ENCODE data around the gene VIPR1. TPM values are rescaled to one million over a fixed set of nuclear protein-coding genes. Genes with fewer than 3 reads are reported as not detected.

The VIPR1 gene, protein sequence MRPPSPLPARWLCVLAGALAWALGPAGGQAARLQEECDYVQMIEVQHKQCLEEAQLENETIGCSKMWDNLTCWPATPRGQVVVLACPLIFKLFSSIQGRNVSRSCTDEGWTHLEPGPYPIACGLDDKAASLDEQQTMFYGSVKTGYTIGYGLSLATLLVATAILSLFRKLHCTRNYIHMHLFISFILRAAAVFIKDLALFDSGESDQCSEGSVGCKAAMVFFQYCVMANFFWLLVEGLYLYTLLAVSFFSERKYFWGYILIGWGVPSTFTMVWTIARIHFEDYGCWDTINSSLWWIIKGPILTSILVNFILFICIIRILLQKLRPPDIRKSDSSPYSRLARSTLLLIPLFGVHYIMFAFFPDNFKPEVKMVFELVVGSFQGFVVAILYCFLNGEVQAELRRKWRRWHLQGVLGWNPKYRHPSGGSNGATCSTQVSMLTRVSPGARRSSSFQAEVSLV
- polyA plus RNA-seq (2012; ENCODE audit: missing spikeins) = not detected

GRCh38 chr3:42502429-42503250, at the start of gene VIPR1:
TSS of gene VIPR1 (plus strand) at chr3:42502643. CDS start at chr3:42502736, 93 bp downstream.
- TF ChIP-seq TAF1 (IDR thresholded peaks at IDR 0.05; ENCODE audit: borderline replicate concordance, low read depth, low read length) = no peak
- TF ChIP-seq POLR2AphosphoS5 (IDR thresholded peaks at IDR 0.05; ENCODE audit: low read depth, low read length) = no peak
- TF ChIP-seq POLR2A (IDR thresholded peaks at IDR 0.05; ENCODE audit: low read depth, low read length) = no peak
- DNase-seq (ENCODE audit: insufficient read length) (peak; percentile 91), FAIRE-seq (peak; percentile 5)

- FAIRE-seq = no peak
- DNase-seq (ENCODE audit: insufficient read length) = no peak
- TF ChIP-seq POLR2A (IDR thresholded peaks at IDR 0.05; ENCODE audit: low read depth, low read length) (no peak), TAF1 (IDR thresholded peaks at IDR 0.05; ENCODE audit: borderline replicate concordance, low read depth, low read length) (no peak)
These were observed 46.2 kb upstream of the VIPR1 start for GRCh38 chr3:42456211-42456610.

DNA sequence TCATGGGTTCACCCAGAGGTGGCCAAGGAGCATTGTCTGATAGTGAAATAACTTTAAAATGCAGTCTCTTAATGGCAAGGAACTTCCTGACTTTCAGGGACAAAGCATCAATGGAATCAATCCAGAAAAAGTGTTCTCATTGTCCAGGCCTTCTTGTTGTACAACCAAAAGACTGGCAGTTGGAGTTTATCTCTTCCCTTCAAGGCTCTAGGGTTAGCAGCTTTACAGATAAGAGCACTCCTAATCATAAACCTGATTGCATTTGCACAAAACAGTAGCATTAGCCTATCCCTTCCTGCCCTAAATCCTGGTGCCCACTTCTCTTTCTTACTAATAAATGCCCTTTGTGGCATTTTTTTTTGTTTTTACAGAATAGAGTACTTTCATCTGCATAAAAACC, 43.3 kb upstream of the VIPR1 start:
- DNase-seq (ENCODE audit: insufficient read length) = no peak
- FAIRE-seq = no peak
- TF ChIP-seq POLR2AphosphoS5 (IDR thresholded peaks at IDR 0.05; ENCODE audit: low read depth, low read length) = no peak

- no peak for FAIRE-seq
These were observed 40.7 kb upstream of the VIPR1 start for GRCh38 chr3:42461762-42462161.

DNA sequence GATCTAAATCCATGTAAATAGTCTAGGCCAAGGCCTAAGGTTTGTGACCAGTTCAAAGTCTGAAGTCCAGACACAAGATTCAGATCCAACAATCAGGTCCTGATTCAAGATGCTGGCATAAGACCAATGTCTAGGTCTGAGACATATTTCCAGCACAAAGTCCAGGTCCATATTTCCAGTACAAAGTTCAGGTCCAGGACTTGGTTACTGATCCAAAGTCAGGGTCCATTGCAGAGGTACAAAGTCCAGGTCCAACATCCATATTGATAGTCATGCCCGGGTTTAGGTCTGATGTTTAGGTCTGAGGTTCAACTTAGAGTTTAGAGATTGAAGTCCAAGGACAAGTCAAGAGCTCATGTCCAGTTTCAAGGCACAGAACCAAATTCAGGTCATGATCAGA, 39.4 kb upstream of the VIPR1 start:
- DNase-seq (ENCODE audit: insufficient read length) (no peak), FAIRE-seq (no peak)
- TF ChIP-seq POLR2AphosphoS5 (IDR thresholded peaks at IDR 0.05; ENCODE audit: low read depth, low read length) (no peak), POLR2A (IDR thresholded peaks at IDR 0.05; ENCODE audit: low read depth, low read length) (no peak), TAF1 (IDR thresholded peaks at IDR 0.05; ENCODE audit: borderline replicate concordance, low read depth, low read length) (no peak)

More at GRCh38 chr3:42461762-42462161, 40.7 kb upstream of the VIPR1 start:
- TF ChIP-seq TAF1 (IDR thresholded peaks at IDR 0.05; ENCODE audit: borderline replicate concordance, low read depth, low read length) (no peak), POLR2AphosphoS5 (IDR thresholded peaks at IDR 0.05; ENCODE audit: low read depth, low read length) (no peak), POLR2A (IDR thresholded peaks at IDR 0.05; ENCODE audit: low read depth, low read length) (no peak)
- no peak for DNase-seq (ENCODE audit: insufficient read length)

DNA sequence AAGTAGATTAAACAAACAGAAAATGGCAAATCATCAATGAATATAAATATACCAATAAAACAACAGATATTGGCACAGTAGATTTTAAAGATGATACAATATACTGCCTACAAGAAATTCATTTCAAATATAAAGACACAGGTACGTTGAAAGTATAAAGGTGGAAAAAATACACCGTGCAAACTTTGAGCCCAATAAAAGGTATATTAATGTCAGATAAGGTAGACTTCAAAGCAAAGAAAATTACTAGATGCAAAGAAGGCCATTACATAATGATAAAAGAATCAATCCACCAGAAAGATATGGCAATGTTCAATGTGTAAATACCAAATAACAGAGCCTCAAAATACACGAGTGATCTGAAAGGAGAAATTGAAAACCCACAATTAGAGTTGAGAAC, 34.3 kb upstream of the VIPR1 start:
- DNase-seq (ENCODE audit: insufficient read length) (no peak), FAIRE-seq (no peak)
- TF ChIP-seq TAF1 (IDR thresholded peaks at IDR 0.05; ENCODE audit: borderline replicate concordance, low read depth, low read length) (no peak), POLR2AphosphoS5 (IDR thresholded peaks at IDR 0.05; ENCODE audit: low read depth, low read length) (no peak), POLR2A (IDR thresholded peaks at IDR 0.05; ENCODE audit: low read depth, low read length) (no peak)

DNA sequence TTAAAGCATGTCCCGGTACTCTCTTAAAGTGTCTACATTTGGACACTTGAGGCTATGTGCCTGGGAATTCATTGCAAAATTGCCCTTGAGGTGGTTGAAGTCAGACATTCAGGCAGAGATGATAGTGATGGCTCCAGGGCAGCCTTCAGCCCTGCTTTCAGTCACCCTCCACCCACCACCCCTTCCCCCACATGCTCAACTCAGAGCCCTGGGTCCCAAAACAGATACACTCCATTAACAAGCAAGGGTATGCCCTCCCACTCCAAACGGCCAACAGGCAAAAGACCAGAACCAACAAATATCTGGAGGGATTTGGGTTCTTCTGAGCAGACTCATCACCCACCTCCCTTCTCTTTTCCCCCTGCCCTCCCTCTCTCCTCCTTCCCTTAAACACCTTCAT, 29.9 kb upstream of the VIPR1 start:
- DNase-seq (ENCODE audit: insufficient read length) (no peak), FAIRE-seq (no peak)
- TF ChIP-seq TAF1 (IDR thresholded peaks at IDR 0.05; ENCODE audit: borderline replicate concordance, low read depth, low read length) = no peak
- no peak for TF ChIP-seq POLR2A (IDR thresholded peaks at IDR 0.05; ENCODE audit: low read depth, low read length)
- no peak for TF ChIP-seq POLR2AphosphoS5 (IDR thresholded peaks at IDR 0.05; ENCODE audit: low read depth, low read length)

DNA sequence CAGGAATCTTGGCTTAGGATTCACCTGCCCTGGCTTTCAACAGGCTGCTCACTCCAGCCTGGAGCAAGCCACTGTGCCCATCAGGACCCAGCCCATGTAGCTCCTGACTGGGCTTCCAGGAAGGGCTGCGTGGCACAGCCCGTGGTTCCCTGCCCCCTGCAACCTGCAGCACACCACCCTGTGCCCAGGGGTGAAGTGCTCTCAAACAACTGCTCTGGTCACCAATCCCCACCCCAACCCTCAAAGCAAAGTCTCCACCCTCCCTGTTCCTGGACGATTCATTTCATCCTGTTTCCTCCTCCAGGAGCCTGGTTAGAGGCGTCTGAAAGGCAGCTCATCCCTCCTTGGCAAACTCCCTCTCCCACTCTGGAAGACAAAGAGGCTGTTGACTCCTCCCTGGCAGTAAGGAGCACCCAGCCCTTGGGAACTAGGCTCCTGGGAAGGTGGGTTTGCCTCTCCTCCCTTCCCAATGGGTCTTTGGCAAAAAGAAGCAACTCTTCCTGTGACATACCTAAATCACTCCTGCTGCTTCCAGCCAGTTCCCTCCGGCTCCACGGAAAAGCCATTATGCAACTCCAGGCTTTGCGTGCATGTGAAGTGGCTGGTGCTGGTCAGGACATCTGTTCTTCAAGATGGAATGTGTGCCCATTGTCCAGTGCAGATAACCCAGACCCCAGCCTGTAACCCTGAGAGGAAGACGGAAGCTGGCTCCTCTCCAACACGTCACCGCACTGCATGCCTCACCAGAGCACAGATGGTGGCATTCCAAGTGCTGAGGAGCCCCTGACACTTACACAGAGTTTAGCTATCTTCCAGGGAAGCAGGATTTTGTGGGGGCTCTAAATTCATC, 29.1 kb upstream of the VIPR1 start:
- DNase-seq (ENCODE audit: insufficient read length) (no peak), FAIRE-seq (no peak)
- TF ChIP-seq TAF1 (IDR thresholded peaks at IDR 0.05; ENCODE audit: borderline replicate concordance, low read depth, low read length) = no peak
- no peak for TF ChIP-seq POLR2AphosphoS5 (IDR thresholded peaks at IDR 0.05; ENCODE audit: low read depth, low read length)
- no peak for TF ChIP-seq POLR2A (IDR thresholded peaks at IDR 0.05; ENCODE audit: low read depth, low read length)

DNA sequence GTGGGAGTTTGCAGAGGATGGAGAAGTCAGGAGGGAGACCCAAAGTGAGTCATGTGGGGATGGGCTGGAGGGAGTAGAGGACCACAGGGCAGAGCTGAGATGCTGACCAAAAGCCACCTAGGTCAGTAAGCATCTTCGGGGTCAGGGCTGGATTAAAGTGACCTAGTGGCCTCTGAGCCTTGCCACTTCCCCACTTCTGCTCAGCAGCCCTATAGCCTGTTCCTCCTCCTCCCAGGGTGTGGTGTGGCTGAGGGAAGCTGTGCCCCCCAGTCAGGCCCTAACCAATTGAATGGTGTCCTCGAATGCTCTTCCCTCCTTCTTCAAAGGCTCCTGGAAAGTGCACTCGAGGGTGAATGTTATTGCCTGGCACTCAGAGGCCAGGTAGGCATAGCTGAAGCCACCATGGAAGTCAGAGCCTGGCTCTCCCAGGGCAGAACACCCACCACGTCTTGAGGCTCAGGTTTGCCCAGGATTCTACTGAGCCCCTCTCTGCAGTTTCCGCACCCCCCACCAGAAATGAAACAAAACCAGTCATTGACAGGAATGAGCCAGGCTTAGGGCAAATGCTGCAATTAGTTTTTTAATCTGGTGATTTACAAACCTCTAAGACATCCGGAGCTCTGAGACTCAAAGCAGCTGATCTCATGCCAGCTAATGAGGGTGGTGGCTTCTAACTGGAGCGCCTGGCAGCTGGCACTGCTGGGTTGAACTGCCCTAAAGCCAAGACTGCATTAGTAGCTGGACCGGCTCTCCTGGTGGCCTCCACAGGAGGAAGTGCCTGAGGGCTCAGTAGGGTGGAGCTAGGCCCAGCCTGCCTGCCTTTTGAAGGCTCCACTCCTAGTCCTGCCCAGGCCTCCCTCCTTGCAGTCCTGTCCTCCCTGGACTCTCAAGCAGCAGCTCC, 26.0 kb upstream of the VIPR1 start:
- DNase-seq (ENCODE audit: insufficient read length) = no peak
- TF ChIP-seq POLR2A (IDR thresholded peaks at IDR 0.05; ENCODE audit: low read depth, low read length) = no peak
- TF ChIP-seq TAF1 (IDR thresholded peaks at IDR 0.05; ENCODE audit: borderline replicate concordance, low read depth, low read length) = no peak
- TF ChIP-seq POLR2AphosphoS5 (IDR thresholded peaks at IDR 0.05; ENCODE audit: low read depth, low read length) = no peak
- no peak for FAIRE-seq

DNA sequence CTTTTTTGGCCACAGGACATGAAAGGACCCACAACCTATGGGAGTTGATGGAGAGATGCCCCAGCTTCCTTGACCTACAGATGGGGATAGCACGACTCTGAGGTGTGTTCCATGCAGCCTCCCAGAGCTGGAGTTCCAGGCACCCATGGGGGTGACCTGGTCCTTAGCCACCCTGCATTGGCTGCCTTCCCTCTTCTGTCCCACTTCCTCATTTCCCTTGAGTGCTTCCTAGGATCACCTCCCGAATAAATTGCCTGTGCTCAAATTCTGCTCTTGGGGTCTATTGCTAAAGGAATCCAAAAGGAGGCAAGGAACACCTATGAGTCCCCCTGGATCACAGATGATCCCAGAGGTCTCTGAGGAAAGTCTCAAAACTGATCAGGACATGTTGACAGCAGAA, 24.7 kb upstream of the VIPR1 start:
- FAIRE-seq (no peak), DNase-seq (ENCODE audit: insufficient read length) (no peak)
- TF ChIP-seq POLR2A (IDR thresholded peaks at IDR 0.05; ENCODE audit: low read depth, low read length) = no peak
- TF ChIP-seq TAF1 (IDR thresholded peaks at IDR 0.05; ENCODE audit: borderline replicate concordance, low read depth, low read length) = no peak
- TF ChIP-seq POLR2AphosphoS5 (IDR thresholded peaks at IDR 0.05; ENCODE audit: low read depth, low read length) = no peak
